Endothelial cell of umbilical vein (primary cell): Measurements from ENCODE around the gene HECTD2.

Experiments used
- CTCF ChIP-seq, 2 donors: IDR thresholded peaks; 1 replicate in 1 of 2; 2 replicates in 1 of 2; pipeline ENCODE4 v1.5.1; 2011; ENCODE audit warnings: low read length in 2 of 2, mild to moderate bottlenecking in 2 of 2, moderate library complexity in 2 of 2, control low read depth in 1 of 2, inconsistent platforms in 1 of 2, low read depth in 1 of 2; ENCODE audit not compliant: insufficient read depth in 1 of 2; ENCODE audit errors: extremely low read depth in 1 of 2
- JUN ChIP-seq: IDR thresholded peaks from 2 replicates; pipeline ENCODE4 v1.6.1; 2011; ENCODE audit warnings: borderline replicate concordance, low read depth; ENCODE audit not compliant: insufficient read length, insufficient read depth
- POLR2A ChIP-seq: IDR thresholded peaks from 2 replicates; pipeline ENCODE4 v1.6.1; 2012; ENCODE audit warnings: low read depth, mild to moderate bottlenecking, control low read depth, low read length

GRCh38 chr10:91493313-91493712 is 83.2 kb downstream of the HECTD2 start:
- no peak for TF ChIP-seq POLR2A
- TF ChIP-seq CTCF (IDR thresholded peaks at IDR 0.05; ENCODE audit: extremely low read depth in 1 of 2, insufficient read depth in 1 of 2, low read depth in 1 of 2, low read length in 2 of 2), result no peak
- no peak for TF ChIP-seq JUN
